Measurements from ENCODE around the gene RBMS1.

DNA sequence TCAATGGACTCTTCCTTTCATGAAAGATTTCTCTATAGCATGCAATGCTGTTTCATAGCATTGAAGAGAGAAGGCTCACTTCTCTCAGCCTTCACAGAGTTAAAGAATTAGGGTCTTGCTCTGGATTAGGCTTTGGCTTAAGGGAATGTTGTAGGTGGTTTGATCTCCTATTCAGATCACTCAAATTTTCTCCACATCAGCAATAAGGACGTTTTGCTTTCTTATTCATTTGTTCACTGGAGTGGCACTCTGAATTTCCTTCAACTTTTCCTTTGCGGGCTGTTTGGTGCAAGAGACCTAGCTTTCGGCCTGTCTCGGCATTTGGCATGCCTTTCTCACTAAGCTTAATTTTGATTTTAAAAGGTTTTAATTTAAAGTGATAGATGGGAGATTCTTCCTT is 131.6 kb downstream of the RBMS1 start:
- no peak for TF ChIP-seq EZH2 (IDR thresholded peaks at IDR 0.05; ENCODE audit: borderline replicate concordance, insufficient read depth, low read depth, low read length, poor library complexity, severe bottlenecking)
- TF ChIP-seq, protein P1, sequence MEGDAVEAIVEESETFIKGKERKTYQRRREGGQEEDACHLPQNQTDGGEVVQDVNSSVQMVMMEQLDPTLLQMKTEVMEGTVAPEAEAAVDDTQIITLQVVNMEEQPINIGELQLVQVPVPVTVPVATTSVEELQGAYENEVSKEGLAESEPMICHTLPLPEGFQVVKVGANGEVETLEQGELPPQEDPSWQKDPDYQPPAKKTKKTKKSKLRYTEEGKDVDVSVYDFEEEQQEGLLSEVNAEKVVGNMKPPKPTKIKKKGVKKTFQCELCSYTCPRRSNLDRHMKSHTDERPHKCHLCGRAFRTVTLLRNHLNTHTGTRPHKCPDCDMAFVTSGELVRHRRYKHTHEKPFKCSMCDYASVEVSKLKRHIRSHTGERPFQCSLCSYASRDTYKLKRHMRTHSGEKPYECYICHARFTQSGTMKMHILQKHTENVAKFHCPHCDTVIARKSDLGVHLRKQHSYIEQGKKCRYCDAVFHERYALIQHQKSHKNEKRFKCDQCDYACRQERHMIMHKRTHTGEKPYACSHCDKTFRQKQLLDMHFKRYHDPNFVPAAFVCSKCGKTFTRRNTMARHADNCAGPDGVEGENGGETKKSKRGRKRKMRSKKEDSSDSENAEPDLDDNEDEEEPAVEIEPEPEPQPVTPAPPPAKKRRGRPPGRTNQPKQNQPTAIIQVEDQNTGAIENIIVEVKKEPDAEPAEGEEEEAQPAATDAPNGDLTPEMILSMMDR (IDR thresholded peaks at IDR 0.05) = no peak
